Naive B cell (primary cell): ENCODE results near the gene SNX1. TPM values are rescaled to one million over a fixed set of nuclear protein-coding genes. Genes with fewer than 3 reads are reported as not detected.

ENCODE experiments used
- ATAC-seq, 2 donors: fragments of 150-1000 bp; cut with Tn5 transposase; 2 replicates each; pipeline ENCODE4 v1.10.0; 2021; ENCODE audit warnings: low read depth in 2 of 2, mild to moderate bottlenecking in 2 of 2, moderate library complexity in 2 of 2
- DNase-seq: peaks from one replicate; pipeline ENCODE4 v3.0.0; 2022
- H3K27ac Mint-ChIP-seq, 6 donors: one replicate each; pipeline ENCODE4 v1.8.0; 2020 to 2022; ENCODE audit warnings: mild to moderate bottlenecking in 6 of 6, mixed read lengths in 6 of 6, moderate library complexity in 5 of 6, inconsistent platforms in 2 of 6
- H3K27me3 Mint-ChIP-seq, 3 donors: one replicate each; pipeline ENCODE4 v1.8.0; 2021 to 2022; ENCODE audit warnings: mixed read lengths in 3 of 3, mild to moderate bottlenecking in 1 of 3
- H3K36me3 Mint-ChIP-seq, 2 donors: one replicate each; pipeline ENCODE4 v1.8.0; 2020 to 2022; ENCODE audit warnings: mixed read lengths in 2 of 2, inconsistent platforms in 1 of 2, mild to moderate bottlenecking in 1 of 2
- H3K4me1 Mint-ChIP-seq, 3 donors: one replicate each; pipeline ENCODE4 v1.8.0; 2020 to 2022; ENCODE audit warnings: mixed read lengths in 3 of 3, inconsistent platforms in 1 of 3, mild to moderate bottlenecking in 1 of 3, moderate library complexity in 1 of 3
- H3K4me3 Mint-ChIP-seq, 8 donors: one replicate each; pipeline ENCODE4 v1.8.0; 2020 to 2022; ENCODE audit warnings: mild to moderate bottlenecking in 8 of 8, mixed read lengths in 8 of 8, moderate library complexity in 8 of 8, inconsistent platforms in 2 of 8
- H3K9me3 Mint-ChIP-seq, 7 donors: one replicate each; pipeline ENCODE4 v1.8.0; 2020 to 2022; ENCODE audit warnings: mixed read lengths in 7 of 7, mild to moderate bottlenecking in 5 of 7, inconsistent platforms in 2 of 7, moderate library complexity in 1 of 7
- polyA plus RNA-seq, 6 donors: library from polyadenylated mRNA; unstranded; fragments of 300-500 nt; fragmentation: Illumina TruSeq; gene quantifications; one replicate each; pipeline ENCODE4 v1.2.3, GENCODE V29; 2021; ENCODE audit warnings: low read depth in 6 of 6

SNX1 gene
- polyA plus RNA-seq, 6 donors from 2014 or later, result 56.3 to 109 (median 78.0) TPM

- Mint-ChIP-seq H3K36me3 (no peaks in the 10 kb centered on the region), H3K27me3 (no peaks in the 10 kb centered on the region), H3K9me3 (peaks cover 0 to 3% (median 0%) of the 10 kb centered on the region in 7 donors), H3K4me3 (peak overlapping the region in 1 of 8 donors; percentile 66), H3K27ac (peak overlapping the region in 1 of 6 donors; percentile 13), H3K4me1 (peaks cover 32 to 45% (median 37%) of the 10 kb centered on the region in 3 donors)
- DNase-seq (no peak), ATAC-seq (no peak)
These were observed 52.4 kb downstream of the SNX1 start for GRCh38 chr15:64148168-64148567.

- ATAC-seq, result no peak
- peaks cover 0 to 3% (median 0%) of the 10 kb centered on the region in 7 donors for H3K9me3 Mint-ChIP-seq
- H3K27me3 Mint-ChIP-seq, result no peaks in the 10 kb centered on the region
- DNase-seq, result no peak
- peak overlapping the region in 3 of 6 donors; percentile 38 to 94 (median 51) for H3K27ac Mint-ChIP-seq
- H3K36me3 Mint-ChIP-seq, result no peaks in the 10 kb centered on the region
- peaks cover 35 to 49% (median 41%) of the 10 kb centered on the region in 3 donors for H3K4me1 Mint-ChIP-seq
- peak overlapping the region in 2 of 8 donors; percentile 53 to 66 for H3K4me3 Mint-ChIP-seq
These were observed 52.8 kb downstream of the SNX1 start for GRCh38 chr15:64148581-64148980.

- H3K4me1 Mint-ChIP-seq, result peaks cover 37 to 55% (median 46%) of the 10 kb centered on the region in 3 donors
- H3K27ac Mint-ChIP-seq, result peak overlapping the region in 5 of 6 donors; percentile 16 to 94 (median 62)
- H3K9me3 Mint-ChIP-seq, result peaks cover 0 to 3% (median 0%) of the 10 kb centered on the region in 7 donors
- H3K36me3 Mint-ChIP-seq, result no peaks in the 10 kb centered on the region
- DNase-seq (no peak), ATAC-seq (no peak)
- no peaks in the 10 kb centered on the region for H3K27me3 Mint-ChIP-seq
- peak overlapping the region; percentile 16 to 97 (median 91) for H3K4me3 Mint-ChIP-seq
These were observed 53.6 kb downstream of the SNX1 start for GRCh38 chr15:64149424-64149823.

- H3K9me3 Mint-ChIP-seq, result peaks cover 0 to 3% (median 0%) of the 10 kb centered on the region in 7 donors
- peaks cover 33 to 51% (median 42%) of the 10 kb centered on the region in 3 donors for H3K4me1 Mint-ChIP-seq
- peak overlapping the region; percentile 28 to 94 (median 75) for H3K27ac Mint-ChIP-seq
- H3K27me3 Mint-ChIP-seq, result no peaks in the 10 kb centered on the region
- H3K36me3 Mint-ChIP-seq, result no peaks in the 10 kb centered on the region
- no peak for DNase-seq
- H3K4me3 Mint-ChIP-seq, result peak overlapping the region; percentile 57 to 97 (median 91)
- ATAC-seq, result no peak
These were observed 54.3 kb downstream of the SNX1 start for GRCh38 chr15:64149893-64150578.

GRCh38 chr15:64151727-64152506 lies 56.1 kb downstream of the SNX1 start, which contains the start of gene SNX22:
TSS of gene SNX22 (plus strand) at chr15:64151731. CDS start at chr15:64151776, 45 bp downstream.
- H3K27ac Mint-ChIP-seq, result peak within 1 kb of the TSS; percentile 93 to 98 (median 96)
- no peaks in the 10 kb centered on the region for H3K36me3 Mint-ChIP-seq
- H3K4me1 Mint-ChIP-seq, result peaks cover 39 to 58% (median 57%) of the 10 kb centered on the region in 3 donors
- peak; percentile 46 for DNase-seq
- peaks cover 0 to 3% (median 0%) of the 10 kb centered on the region in 7 donors for H3K9me3 Mint-ChIP-seq
- H3K27me3 Mint-ChIP-seq, result no peaks in the 10 kb centered on the region
- peak within 1 kb of the TSS; percentile 90 to 98 (median 96) for H3K4me3 Mint-ChIP-seq
- ATAC-seq, result peak; percentile 3 to 10

GRCh38 chr15:64152507-64153387 lies 57.0 kb downstream of the SNX1 start:
- H3K4me3 Mint-ChIP-seq, result peak overlapping the region; percentile 90 to 98 (median 96)
- DNase-seq (peak; percentile 49), ATAC-seq (peak; percentile 34 to 35)
- peaks cover 43 to 67% (median 65%) of the 10 kb centered on the region in 3 donors for H3K4me1 Mint-ChIP-seq
- peaks cover 0 to 1% of the 10 kb centered on the region in 2 donors for H3K36me3 Mint-ChIP-seq
- peaks cover 0 to 3% (median 0%) of the 10 kb centered on the region in 7 donors for H3K9me3 Mint-ChIP-seq
- no peaks in the 10 kb centered on the region for H3K27me3 Mint-ChIP-seq
- peak overlapping the region; percentile 93 to 98 (median 96) for H3K27ac Mint-ChIP-seq

GRCh38 chr15:64153480-64154367 lies 57.9 kb downstream of the SNX1 start:
- H3K36me3 Mint-ChIP-seq, result peaks cover 0 to 11% of the 10 kb centered on the region in 2 donors
- H3K4me1 Mint-ChIP-seq, result peaks cover 51 to 75% (median 74%) of the 10 kb centered on the region in 3 donors
- DNase-seq (peak; percentile 95), ATAC-seq (peak; percentile 82 to 84)
- peak overlapping the region; percentile 90 to 98 (median 96) for H3K4me3 Mint-ChIP-seq
- peaks cover 0 to 3% (median 0%) of the 10 kb centered on the region in 7 donors for H3K9me3 Mint-ChIP-seq
- H3K27ac Mint-ChIP-seq, result peak overlapping the region; percentile 86 to 98 (median 96)
- no peaks in the 10 kb centered on the region for H3K27me3 Mint-ChIP-seq

GRCh38 chr15:64155802-64156651 lies 60.2 kb downstream of the SNX1 start:
- Mint-ChIP-seq H3K27ac (peak overlapping the region in 4 of 6 donors; percentile 36 to 77 (median 64)), H3K9me3 (peaks cover 0 to 3% (median 0%) of the 10 kb centered on the region in 7 donors), H3K4me1 (peaks cover 42 to 70% (median 66%) of the 10 kb centered on the region in 3 donors), H3K27me3 (no peaks in the 10 kb centered on the region), H3K4me3 (peak overlapping the region in 4 of 8 donors; percentile 36 to 81 (median 60)), H3K36me3 (peaks cover 0 to 14% of the 10 kb centered on the region in 2 donors)
- no peak for ATAC-seq
- no peak for DNase-seq

GRCh38 chr15:64156652-64157331 lies 61.0 kb downstream of the SNX1 start:
- DNase-seq (no peak), ATAC-seq (no peak)
- Mint-ChIP-seq H3K27me3 (no peaks in the 10 kb centered on the region), H3K9me3 (peaks cover 0 to 3% (median 0%) of the 10 kb centered on the region in 7 donors), H3K4me1 (peaks cover 42 to 70% (median 69%) of the 10 kb centered on the region in 3 donors), H3K4me3 (peak overlapping the region in 4 of 8 donors; percentile 12 to 73 (median 51)), H3K27ac (peak overlapping the region in 3 of 6 donors; percentile 62 to 78 (median 72)), H3K36me3 (peaks cover 0 to 14% of the 10 kb centered on the region in 2 donors)

- H3K9me3 Mint-ChIP-seq, result peaks cover 0 to 3% (median 0%) of the 10 kb centered on the region in 7 donors
- peaks cover 47 to 75% (median 74%) of the 10 kb centered on the region in 3 donors for H3K4me1 Mint-ChIP-seq
- H3K27ac Mint-ChIP-seq, result peak overlapping the region in 5 of 6 donors; percentile 9 to 96 (median 62)
- H3K36me3 Mint-ChIP-seq, result peaks cover 0 to 14% of the 10 kb centered on the region in 2 donors
- peak overlapping the region in 2 of 8 donors; percentile 13 to 73 for H3K4me3 Mint-ChIP-seq
- H3K27me3 Mint-ChIP-seq, result no peaks in the 10 kb centered on the region
- DNase-seq (no peak), ATAC-seq (no peak)
These were observed 61.9 kb downstream of the SNX1 start for GRCh38 chr15:64157599-64158125.
